ENCODE data around the gene ZNF215.
"Not testable (repeated sequence)": the region's sequence is repeated elsewhere in the genome, so short reads cannot be mapped to it uniquely, and the experiment has no call there.

Gene ZNF215
- 0 to 0.37 (median 0.23) reads per million in 4 experiments for total RNA-seq

DNA sequence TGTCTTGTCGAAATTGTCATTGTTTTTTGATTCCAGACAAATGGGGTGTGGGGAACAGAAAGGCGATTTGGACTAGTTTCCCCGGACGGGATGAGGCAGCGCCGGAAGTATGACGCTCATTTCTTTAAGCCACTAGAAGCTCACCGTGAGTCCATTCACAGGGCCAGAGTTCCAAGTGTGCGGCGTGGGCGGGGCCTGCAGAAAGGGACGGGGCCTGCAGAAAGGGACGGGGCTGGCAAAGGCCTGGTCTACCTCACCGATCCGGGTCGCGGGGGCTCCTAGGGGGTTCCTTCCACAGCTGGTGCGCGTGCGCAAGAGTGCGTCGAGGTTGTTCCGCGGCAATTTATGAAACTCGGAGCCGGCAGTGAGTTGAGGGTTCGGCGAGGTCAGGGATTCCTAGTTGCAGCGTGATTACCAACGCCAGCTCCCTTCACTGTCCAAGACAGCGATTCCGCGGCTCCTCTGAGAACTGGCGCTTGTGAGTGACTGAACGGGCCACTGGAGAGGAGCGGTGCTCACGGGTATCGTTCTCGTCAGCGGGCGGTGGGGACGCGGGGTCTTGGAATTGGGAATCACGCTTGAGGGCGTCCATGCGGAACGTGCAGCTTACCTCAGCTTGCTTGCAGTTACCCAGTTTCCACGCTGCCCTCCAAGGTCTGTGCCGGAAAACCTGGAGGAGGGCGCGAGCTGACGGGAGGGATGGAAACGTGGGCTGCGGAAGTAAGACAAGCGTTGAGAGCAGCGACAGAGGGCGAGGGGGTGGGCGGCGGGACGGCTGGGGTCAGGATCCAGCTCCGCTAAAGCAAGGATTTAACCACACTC is at the start of gene ZNF215:
ZNF215 (plus strand) TSS at position 219 of the 822 bp plus-strand sequence. CDS start 5,847 bp downstream, outside the sequence.
- DNase-seq, result no peak

DNA sequence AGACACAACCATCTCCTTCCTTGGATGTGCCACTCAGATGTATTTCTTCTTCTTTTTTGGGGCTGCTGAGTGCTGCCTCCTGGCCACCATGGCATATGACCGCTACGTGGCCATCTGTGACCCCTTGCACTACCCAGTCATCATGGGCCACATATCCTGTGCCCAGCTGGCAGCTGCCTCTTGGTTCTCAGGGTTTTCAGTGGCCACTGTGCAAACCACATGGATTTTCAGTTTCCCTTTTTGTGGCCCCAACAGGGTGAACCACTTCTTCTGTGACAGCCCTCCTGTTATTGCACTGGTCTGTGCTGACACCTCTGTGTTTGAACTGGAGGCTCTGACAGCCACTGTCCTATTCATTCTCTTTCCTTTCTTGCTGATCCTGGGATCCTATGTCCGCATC is 49.3 kb upstream of the ZNF215 start:
- DNase-seq, result no peak

DNA sequence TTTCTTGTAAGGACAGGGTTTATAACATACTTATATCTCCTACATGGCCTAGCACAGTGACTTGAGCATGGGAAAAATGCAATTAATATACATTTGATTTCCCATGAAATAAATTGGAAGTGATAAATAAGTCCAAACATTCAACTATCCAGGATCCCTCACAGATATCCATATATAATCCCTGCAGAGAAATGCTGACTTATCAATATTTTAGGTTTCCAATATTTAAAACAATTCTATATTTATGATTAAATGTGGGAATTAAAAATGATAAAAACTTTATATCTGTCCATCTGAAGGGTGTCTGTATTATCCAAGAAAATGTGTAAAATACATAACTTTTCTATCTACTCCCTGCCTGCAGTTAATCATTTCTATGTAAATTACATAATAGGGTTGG is 43.5 kb upstream of the ZNF215 start:
- DNase-seq, result no peak

DNA sequence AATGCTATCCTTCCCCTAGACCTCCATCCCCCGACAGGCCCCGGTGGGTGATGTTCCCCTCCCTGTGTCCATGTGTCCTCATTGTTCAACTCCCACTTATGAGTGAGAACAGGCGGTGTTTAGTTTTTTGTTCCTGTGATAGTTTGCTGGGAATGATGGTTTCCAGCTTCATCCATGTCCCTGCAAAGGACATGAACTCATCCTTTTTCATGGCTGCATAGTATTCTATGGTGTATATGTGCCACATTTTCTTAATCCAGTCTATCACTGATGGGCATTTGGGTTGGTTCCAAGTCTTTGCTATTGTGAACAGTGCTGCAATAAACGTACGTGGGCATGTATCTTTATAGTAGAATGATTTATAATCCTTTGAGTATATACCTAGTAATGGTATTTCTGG is 38.5 kb upstream of the ZNF215 start:
- not testable (repeated sequence) for DNase-seq

DNA sequence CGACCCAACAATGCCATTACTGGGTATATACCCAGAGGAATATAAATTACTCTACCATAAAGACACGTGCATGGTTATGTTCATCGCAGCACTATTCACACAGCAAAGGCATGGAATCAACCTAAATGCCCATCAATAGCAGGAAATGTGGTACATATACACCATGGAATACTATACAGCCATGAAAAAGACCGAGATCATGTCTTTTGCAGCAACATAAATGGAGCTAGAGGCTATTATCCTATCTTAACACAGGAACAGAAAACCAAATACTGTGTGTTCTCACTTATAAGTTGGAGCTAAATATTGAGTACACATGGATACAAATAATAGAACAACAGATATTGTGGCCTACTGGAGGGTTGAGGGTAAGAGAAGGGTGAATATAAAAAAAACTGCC is 37.4 kb upstream of the ZNF215 start:
- no peak for DNase-seq

DNA sequence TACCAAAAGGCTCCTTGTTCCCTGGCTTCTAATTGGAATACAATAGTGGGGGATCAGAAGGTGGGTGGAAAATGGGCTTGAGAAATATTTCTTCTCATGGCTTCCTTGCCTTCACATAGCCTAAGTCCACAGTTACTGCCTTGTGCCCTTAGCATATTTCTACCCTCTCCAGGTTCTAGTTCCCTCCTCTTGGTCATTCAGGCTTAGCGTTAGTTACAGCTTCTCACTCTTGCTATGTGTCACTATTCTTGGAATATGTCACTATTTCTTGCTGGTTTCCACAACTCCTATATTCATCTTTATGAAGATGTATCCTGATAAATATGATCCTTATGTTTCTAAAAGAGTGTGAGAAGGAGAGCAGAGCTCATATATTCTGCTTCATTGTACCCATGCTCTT is 36.4 kb upstream of the ZNF215 start:
- DNase-seq, result no peak

DNA sequence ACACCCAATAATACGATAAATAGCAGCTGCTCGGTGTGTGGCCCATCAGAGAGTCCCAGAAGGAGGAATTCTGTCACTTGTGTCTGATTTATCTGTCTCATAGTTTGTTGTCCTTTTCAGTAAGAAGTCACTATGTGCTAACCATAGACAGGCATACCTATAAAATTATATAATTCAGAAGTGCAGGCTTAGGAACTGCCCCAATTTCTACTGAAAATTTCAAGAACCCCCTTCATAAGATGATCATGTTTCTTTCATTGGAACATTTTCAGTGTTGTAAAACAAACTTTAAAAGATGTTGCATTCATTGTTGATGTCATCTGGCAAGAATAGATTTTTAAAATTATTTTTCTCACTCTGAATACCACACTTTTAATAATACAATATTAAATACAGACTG is 33.8 kb upstream of the ZNF215 start, which contains the start of gene OR2D2:
OR2D2 (minus strand) TSS at position 101 of the 400 bp plus-strand sequence; CDS start at position 101, 0 bp downstream.
- no peak for DNase-seq

DNA sequence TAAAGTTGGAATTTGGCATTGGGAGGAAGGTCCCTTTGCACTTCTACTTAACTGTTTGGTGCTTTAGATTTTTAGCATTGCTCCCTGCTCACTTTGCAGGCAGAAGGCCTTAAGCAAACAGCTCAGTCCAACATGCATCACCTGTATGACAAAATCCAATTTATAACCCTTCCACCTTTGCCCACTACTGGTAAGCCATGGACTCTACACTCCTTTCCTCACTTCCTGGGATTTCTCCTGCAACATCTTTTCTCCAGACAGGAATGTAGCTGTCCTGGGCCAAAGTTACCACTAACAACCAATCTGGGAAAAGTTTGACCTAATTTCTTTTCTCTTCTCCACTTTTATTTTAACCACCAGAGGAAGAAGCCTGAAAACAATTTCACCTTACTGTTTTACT is 32.1 kb upstream of the ZNF215 start:
- DNase-seq, result no peak

DNA sequence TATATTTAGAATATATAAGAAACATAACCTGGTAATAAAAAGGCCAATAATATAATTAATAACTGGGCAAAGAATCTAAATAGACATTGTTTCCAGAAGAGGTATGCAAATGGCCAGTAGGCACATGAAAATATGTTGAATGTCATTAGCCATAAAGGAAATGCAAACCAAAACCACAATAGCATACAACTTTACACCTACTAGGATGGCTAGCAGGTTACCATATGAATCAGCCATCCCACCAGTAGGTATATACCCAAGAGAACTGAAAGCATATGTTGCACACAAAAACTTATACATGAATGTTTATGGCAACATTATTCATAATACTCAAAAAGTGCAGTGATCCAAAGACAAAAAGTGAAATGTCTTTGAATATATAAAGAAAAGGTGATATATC is 31.2 kb upstream of the ZNF215 start:
- DNase-seq, result no peak

DNA sequence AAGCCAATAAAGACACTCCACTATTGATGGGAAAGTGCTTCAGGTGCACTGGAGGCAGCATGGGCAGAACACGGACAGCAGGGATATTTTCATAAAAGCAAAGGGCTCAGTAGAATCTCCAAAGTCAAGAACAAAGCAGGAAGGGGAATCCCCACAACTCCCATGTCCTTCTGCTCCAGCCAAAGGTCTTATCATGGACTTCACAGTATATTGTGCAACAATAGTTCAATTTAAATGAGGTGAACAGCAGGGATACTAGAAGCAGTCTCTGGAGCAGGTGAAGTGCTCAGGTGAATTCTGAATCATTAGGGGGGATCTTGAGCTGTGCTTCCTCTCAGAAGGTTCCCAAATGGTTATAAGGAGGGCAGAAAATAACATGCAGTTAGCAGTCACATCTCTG is 27.3 kb upstream of the ZNF215 start:
- DNase-seq, result no peak

DNA sequence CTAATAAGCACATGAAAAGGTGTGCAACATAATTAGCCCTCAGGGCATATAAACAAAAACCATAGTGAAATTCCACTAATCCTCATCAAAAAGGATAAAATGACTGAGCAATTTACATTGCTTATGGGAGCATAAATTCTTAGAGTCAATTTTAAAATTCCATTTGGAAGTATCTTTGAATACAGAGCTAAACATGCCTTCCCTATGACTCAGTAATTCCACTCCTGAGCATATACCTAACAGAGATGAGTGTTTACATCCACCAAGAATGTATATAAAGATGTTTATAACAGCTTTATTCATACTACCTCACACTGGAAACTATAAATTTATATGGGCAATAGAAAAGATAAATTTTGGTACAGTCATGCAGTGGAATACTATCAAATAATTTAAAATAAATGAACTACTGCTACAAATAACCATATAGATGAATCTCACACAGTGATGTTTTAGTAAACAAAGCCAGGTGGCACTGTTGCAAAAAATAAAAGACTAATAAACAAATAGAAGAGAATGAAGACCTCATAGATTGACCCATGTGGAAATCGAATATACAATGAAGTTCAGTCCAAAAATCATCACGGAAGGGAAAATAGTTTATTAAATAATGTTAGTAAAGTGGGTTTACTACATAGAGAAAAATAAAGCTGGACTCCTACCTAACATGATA is 25.8 kb upstream of the ZNF215 start:
- DNase-seq, result no peak

DNA sequence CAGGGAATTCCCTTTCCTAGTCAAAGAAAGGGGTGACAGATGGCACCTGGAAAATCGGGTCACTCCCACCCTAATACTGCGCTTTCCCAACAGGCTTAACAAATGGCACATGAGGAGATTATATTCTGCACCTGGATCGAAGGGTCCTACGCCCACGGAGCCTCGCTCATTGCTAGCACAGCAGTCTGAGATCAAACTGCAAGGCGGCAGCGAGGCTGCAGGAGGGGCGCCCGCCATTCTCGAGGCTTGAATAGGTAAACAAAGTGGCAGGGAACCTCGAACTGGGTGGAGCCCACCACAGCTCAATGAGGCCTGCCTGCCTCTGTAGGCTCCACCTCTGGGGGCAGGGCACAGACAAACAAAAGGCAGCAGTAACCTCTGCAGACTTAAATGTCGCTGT is 21.4 kb upstream of the ZNF215 start:
- not testable (repeated sequence) for DNase-seq

DNA sequence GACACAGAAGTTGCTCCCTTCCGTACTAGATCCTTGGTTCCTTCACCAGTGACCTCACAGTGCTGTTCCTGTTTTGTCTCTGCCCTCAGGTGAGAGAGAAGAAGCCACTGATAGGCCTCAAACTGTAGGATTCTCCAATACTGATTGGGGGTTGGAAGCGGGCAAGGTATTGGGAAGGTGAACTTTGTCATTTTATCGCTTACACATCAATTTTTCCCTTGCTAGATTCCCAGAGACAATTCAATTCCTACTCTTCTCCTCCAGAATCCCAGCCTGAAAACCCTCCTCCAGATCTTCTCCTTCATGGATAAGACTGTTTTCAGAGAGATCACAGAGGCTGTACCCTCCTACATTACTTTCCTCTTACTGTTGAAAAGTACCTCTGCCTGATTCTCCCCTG is 14.8 kb upstream of the ZNF215 start:
- no peak for DNase-seq

DNA sequence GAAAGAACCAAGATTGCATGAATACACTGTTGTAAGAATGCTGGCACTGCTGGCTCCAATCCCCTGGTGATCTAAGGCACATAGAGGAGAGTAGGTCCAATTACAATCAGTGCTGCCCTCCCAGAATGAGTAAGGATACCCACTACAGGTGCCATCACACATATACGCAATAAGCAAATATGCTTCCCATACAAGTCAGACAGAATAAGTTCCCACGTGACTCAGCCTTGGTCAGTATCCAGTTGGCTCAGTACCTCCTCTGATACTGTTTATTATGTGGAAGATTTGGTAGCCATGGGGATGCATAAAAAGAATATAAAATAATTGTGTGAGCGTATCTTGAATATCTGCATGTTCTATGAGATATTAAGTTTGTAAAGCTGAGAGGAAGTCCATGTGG is 14.3 kb upstream of the ZNF215 start:
- DNase-seq, result no peak

DNA sequence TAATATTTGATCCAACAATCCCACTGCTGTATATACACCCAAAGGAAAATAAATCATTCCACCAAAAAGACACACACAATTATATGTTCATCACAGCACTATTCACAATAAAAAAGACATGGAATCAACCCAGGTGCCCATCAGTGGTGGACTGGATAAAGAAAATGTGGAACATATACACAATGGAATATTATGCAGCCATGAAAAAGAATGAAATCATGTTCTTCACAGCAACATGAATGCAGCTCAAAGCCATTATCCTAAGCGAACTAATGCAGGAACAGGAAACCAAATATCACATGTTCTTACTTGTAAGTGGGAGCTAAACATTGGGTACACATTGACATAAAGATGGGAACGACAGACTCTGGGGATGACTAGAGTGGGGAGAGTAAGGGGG is 6.5 kb upstream of the ZNF215 start:
- DNase-seq, result no peak

DNA sequence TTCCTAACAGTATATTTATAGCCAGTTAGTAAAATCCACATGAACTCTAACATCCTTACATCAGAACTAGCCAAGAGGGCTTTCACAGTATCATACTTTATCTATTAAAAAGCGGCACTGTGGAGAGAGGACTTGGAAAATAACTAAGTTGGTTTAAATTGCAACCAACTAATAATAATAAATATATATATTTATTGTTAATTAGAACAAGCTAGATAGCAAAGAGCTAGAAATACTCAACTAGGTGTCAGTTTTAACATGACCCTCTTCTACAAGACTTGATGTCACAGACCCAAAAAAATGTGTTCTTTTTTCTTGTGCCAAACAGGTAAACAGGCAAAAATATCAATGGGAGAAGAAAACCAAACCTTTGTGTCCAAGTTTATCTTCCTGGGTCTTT is 5.5 kb upstream of the ZNF215 start, which contains the start of gene OR2D3:
OR2D3 (plus strand) TSS at position 301 of the 400 bp plus-strand sequence; CDS start at position 301, 0 bp downstream.
- DNase-seq, result no peak

DNA sequence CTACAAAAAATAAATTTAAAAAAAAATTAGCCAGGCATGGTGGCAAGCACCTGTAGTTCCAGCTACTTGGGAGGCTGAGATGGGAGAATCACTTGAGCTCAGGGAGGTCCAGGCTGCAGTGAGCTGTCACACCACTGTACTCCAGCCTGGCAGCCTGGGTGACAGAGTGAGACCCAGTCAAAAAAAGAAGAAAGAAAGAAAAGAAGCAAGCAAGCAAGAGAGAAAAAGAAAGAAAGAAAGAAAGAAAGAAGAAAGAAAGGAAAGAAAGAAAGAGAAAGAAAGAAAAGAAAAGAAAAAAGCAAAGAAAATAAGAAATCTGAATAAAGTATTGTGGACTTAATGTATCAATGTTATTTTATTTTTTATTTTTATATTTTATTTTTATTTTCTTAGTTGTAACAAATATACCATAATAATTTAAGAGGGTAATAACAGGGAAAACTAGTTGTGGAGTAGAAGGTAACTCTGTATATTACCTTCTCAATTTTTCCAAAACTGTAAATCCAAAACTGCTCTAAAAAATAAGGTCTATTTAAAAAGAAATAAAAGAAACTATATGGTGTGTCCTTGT is 1.1 kb upstream of the ZNF215 start:
- no peak for DNase-seq

DNA sequence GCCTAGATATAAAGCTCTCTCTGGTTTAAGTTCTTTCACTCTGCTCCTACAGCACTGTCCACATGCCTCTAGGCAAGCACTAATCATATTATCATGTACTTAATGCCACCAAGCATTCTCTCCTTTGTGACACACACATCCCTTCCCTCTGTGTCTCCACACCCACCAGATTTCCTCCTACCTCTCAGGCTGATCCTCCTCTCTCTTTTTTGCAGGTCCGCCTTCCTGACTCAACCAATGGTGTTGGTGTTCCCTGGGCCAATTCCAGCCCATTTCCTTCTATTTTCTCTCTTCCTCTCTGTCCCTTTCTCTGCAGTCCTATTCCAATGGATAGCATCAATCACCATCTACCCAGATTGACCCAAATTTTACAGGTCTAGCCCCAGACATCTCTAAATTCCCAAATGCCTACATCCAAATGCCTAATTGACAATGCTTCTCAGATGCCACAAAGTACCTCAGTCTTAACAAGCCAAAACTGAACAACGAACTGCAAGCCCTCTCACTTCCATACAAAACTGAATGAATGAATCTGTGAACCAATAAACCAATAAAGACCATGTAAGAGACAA is 504 bp upstream of the ZNF215 start:
- no peak for DNase-seq

DNA sequence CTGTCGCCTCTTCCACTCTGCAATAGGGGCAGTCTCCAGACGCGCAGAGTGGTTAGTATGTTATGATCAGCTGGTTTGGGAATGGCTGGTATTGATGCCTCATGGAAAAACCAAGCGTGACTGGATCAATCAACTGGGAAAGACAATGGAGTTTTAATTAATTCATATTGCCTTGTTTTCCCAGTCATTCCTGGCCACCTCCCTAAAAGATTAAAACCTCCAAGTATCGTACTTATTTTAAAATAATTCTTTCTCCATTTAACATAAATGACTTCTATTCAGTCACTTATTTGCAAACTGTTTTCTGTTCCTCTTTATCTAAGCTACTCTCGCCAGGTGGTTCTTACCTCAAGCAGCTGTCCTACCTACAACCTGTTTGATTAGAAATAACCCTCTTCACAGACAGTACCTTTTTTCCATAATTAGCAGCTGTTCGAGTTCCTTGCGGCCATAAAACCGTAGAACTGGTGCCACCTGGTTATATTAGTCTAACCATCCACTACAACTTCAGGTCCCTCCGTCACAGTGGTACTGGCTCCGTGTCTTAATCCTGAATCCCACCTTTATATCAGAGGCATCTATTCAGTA is 898 bp downstream of the ZNF215 start:
- DNase-seq, result no peak

DNA sequence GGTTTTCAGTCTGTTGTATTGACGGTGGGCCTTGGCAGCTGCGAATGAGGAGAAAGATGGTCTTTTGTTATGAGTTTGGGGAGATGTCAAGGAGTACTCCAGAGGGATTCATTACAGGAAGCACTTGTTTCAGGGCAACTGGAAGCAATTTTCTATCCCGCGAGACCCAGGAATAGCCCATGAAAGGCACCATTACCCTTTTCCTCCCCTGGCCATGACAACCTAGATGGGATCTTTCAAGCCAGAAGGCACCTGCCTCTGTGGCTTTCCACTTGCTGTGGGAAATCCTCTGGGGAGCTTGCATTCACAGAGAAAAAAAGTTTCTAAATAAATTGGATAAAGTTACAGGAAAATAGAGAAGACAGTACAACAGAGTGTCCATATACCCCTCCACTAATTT is 2.7 kb downstream of the ZNF215 start:
- DNase-seq, result no peak

DNA sequence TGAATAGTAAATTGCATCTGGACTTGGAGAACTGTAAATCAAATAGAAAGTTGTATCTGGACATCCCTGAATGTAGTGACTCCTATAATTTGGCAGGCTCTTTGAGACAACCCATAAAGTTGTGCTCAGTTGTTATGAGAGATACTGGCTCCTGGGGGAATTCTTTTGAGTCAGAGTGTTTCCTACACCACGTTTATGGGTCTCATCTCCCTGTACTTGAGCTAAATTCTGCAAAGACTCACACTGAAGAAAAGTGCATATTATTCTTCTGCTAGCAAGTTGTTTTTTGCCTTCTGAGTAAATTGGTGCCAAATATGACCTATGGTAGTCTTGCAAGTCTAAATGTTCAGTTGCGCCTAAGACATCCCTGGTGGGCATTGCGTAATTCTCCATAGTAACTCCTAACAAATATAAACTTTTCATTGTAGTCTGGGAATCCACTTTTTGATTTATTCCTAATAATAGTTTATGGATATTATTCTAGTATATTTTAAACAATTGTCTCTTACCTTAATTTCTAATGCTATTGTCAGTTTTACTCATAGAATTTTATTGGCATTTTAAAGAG is 5.0 kb downstream of the ZNF215 start:
- DNase-seq, result no peak

DNA sequence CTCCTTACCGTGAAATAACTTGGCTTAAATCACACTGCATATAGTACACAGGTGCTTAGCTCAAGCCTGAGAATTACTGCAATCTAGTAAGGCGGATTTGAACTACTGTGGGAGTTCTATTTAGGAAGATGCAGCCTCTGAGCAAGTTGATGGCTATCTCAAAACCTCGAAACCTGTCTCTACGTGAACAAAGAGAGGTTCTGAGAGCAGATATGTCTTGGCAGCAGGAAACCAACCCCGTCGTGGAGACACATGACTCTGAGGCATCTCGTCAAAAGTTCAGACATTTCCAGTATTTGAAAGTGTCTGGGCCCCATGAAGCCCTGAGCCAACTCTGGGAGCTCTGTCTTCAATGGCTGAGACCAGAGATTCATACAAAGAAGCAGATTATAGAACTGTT is 5.9 kb downstream of the ZNF215 start:
- no peak for DNase-seq

DNA sequence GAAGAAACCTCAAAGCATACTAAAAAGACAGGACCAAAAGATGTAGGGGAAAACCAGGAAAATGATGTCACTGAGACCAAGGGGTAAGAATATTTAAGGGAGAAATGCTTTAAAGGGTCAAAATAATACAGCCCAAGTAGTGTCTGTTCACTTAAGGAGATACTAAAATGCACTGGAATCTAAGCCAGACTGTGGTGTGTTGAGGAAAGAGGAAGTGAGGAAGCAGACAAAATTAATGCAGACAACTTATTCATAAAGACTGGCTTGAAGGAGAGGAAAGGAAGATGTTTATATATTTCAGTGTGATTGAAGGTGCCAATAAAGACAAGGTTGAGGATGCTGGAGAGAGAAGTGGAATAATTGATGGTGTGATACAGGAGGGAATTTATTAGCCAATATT is 15.7 kb downstream of the ZNF215 start:
- no peak for DNase-seq
